ENCODE measurements around the gene CRTC3. TPM values are rescaled to one million over a fixed set of nuclear protein-coding genes. Genes with fewer than 3 reads are reported as not detected.

Gene CRTC3
- polyA plus RNA-seq, 4 donors, result 3.8 to 25.4 (median 8.5) TPM

- Histone ChIP-seq H3K4me1 (ENCODE audit: control insufficient read depth in 3 of 3, insufficient read depth in 2 of 3, low read depth in 1 of 3, low read length in 2 of 3) (peaks cover 0 to 7% (median 0%) of the 10 kb centered on the region in 3 donors), H3K27me3 (ENCODE audit: control insufficient read depth in 3 of 3, insufficient read depth in 3 of 3, low read length in 3 of 3) (no peaks in the 10 kb centered on the region), H3K4me3 (ENCODE audit: low read depth in 1 of 3, low read length in 3 of 3) (no peak overlapping the region), H3K36me3 (ENCODE audit: control insufficient read depth in 3 of 3, insufficient read depth in 2 of 3, low read depth in 1 of 3, low read length in 3 of 3) (peaks cover 0 to 2% (median 0%) of the 10 kb centered on the region in 3 donors), H3K27ac (ENCODE audit: low read depth in 1 of 3, low read length in 2 of 3) (no peak overlapping the region), H3K9me3 (ENCODE audit: control insufficient read depth in 2 of 2, insufficient read depth in 1 of 2, low read depth in 1 of 2, low read length in 1 of 2) (no peaks in the 10 kb centered on the region)
- FAIRE-seq (no peak), DNase-seq (no peak)
- 87 to 93% (median 88%) methylated on average over 3 of the region's 3 CpGs for WGBS, 3 donors
Measured at GRCh38 chr15:90572893-90573292, 43.2 kb downstream of the CRTC3 start.

GRCh38 chr15:90576711-90577389 is 47.1 kb downstream of the CRTC3 start:
- no peaks in the 10 kb centered on the region for H3K9me3 ChIP-seq (ENCODE audit: control insufficient read depth in 2 of 2, insufficient read depth in 1 of 2, low read depth in 1 of 2, low read length in 1 of 2)
- H3K4me1 ChIP-seq (ENCODE audit: control insufficient read depth in 3 of 3, insufficient read depth in 2 of 3, low read depth in 1 of 3, low read length in 2 of 3), result peaks cover 0 to 5% (median 0%) of the 10 kb centered on the region in 3 donors
- H3K27ac ChIP-seq (ENCODE audit: low read depth in 1 of 3, low read length in 2 of 3), result no peak overlapping the region
- H3K4me3 ChIP-seq (ENCODE audit: low read depth in 1 of 3, low read length in 3 of 3), result no peak overlapping the region
- H3K27me3 ChIP-seq (ENCODE audit: control insufficient read depth in 3 of 3, insufficient read depth in 3 of 3, low read length in 3 of 3), result no peaks in the 10 kb centered on the region
- WGBS, 3 donors, result 90 to 98% (median 95%) methylated on average over 7 of the region's 7 CpGs
- H3K36me3 ChIP-seq (ENCODE audit: control insufficient read depth in 3 of 3, insufficient read depth in 2 of 3, low read depth in 1 of 3, low read length in 3 of 3), result peaks cover 0 to 5% (median 0%) of the 10 kb centered on the region in 3 donors
- no peak for FAIRE-seq
- DNase-seq, result no peak

- Histone ChIP-seq H3K4me3 (ENCODE audit: low read depth in 1 of 3, low read length in 3 of 3) (no peak overlapping the region), H3K27me3 (ENCODE audit: control insufficient read depth in 3 of 3, insufficient read depth in 3 of 3, low read length in 3 of 3) (no peaks in the 10 kb centered on the region), H3K9me3 (ENCODE audit: control insufficient read depth in 2 of 2, insufficient read depth in 1 of 2, low read depth in 1 of 2, low read length in 1 of 2) (no peaks in the 10 kb centered on the region), H3K36me3 (ENCODE audit: control insufficient read depth in 3 of 3, insufficient read depth in 2 of 3, low read depth in 1 of 3, low read length in 3 of 3) (peaks cover 0 to 10% (median 0%) of the 10 kb centered on the region in 3 donors), H3K4me1 (ENCODE audit: control insufficient read depth in 3 of 3, insufficient read depth in 2 of 3, low read depth in 1 of 3, low read length in 2 of 3) (peaks cover 0 to 5% (median 0%) of the 10 kb centered on the region in 3 donors), H3K27ac (ENCODE audit: low read depth in 1 of 3, low read length in 2 of 3) (no peak overlapping the region)
- WGBS, 3 donors, result 85 to 99% (median 89%) methylated on average over 3 of the region's 3 CpGs
- FAIRE-seq (no peak), DNase-seq (no peak)
Measured at GRCh38 chr15:90579213-90579612, 49.5 kb downstream of the CRTC3 start.

GRCh38 chr15:90580099-90580498 is 50.4 kb downstream of the CRTC3 start:
- peaks cover 0 to 5% (median 0%) of the 10 kb centered on the region in 3 donors for H3K4me1 ChIP-seq (ENCODE audit: control insufficient read depth in 3 of 3, insufficient read depth in 2 of 3, low read depth in 1 of 3, low read length in 2 of 3)
- H3K27me3 ChIP-seq (ENCODE audit: control insufficient read depth in 3 of 3, insufficient read depth in 3 of 3, low read length in 3 of 3), result no peaks in the 10 kb centered on the region
- whole genome bisulfite sequencing, 3 donors, result 34 to 61% (median 48%) methylated on average over 5 of the region's 5 CpGs
- peak overlapping the region in 1 of 3 donors; percentile 42 for H3K27ac ChIP-seq (ENCODE audit: low read depth in 1 of 3, low read length in 2 of 3)
- no peak overlapping the region for H3K4me3 ChIP-seq (ENCODE audit: low read depth in 1 of 3, low read length in 3 of 3)
- H3K36me3 ChIP-seq (ENCODE audit: control insufficient read depth in 3 of 3, insufficient read depth in 2 of 3, low read depth in 1 of 3, low read length in 3 of 3), result peaks cover 0 to 10% (median 1%) of the 10 kb centered on the region in 3 donors
- peak; percentile 61 to 68 for DNase-seq
- no peaks in the 10 kb centered on the region for H3K9me3 ChIP-seq (ENCODE audit: control insufficient read depth in 2 of 2, insufficient read depth in 1 of 2, low read depth in 1 of 2, low read length in 1 of 2)
- FAIRE-seq, result no peak

- no peaks in the 10 kb centered on the region for H3K27me3 ChIP-seq (ENCODE audit: control insufficient read depth in 3 of 3, insufficient read depth in 3 of 3, low read length in 3 of 3)
- H3K27ac ChIP-seq (ENCODE audit: low read depth in 1 of 3, low read length in 2 of 3), result no peak overlapping the region
- H3K4me1 ChIP-seq (ENCODE audit: control insufficient read depth in 3 of 3, insufficient read depth in 2 of 3, low read depth in 1 of 3, low read length in 2 of 3), result peaks cover 0 to 5% (median 0%) of the 10 kb centered on the region in 3 donors
- H3K36me3 ChIP-seq (ENCODE audit: control insufficient read depth in 3 of 3, insufficient read depth in 2 of 3, low read depth in 1 of 3, low read length in 3 of 3), result peaks cover 0 to 10% (median 2%) of the 10 kb centered on the region in 3 donors
- no peak overlapping the region for H3K4me3 ChIP-seq (ENCODE audit: low read depth in 1 of 3, low read length in 3 of 3)
- DNase-seq (no peak), FAIRE-seq (no peak)
- no peaks in the 10 kb centered on the region for H3K9me3 ChIP-seq (ENCODE audit: control insufficient read depth in 2 of 2, insufficient read depth in 1 of 2, low read depth in 1 of 2, low read length in 1 of 2)
- WGBS, 3 donors, result 62 to 72% (median 66%) methylated on average over 7 of the region's 7 CpGs
Measured at GRCh38 chr15:90580541-90580940, 50.8 kb downstream of the CRTC3 start.

GRCh38 chr15:90580946-90581345 is 51.2 kb downstream of the CRTC3 start:
- Histone ChIP-seq H3K4me1 (ENCODE audit: control insufficient read depth in 3 of 3, insufficient read depth in 2 of 3, low read depth in 1 of 3, low read length in 2 of 3) (peaks cover 0 to 5% (median 0%) of the 10 kb centered on the region in 3 donors), H3K27me3 (ENCODE audit: control insufficient read depth in 3 of 3, insufficient read depth in 3 of 3, low read length in 3 of 3) (no peaks in the 10 kb centered on the region), H3K9me3 (ENCODE audit: control insufficient read depth in 2 of 2, insufficient read depth in 1 of 2, low read depth in 1 of 2, low read length in 1 of 2) (no peaks in the 10 kb centered on the region), H3K36me3 (ENCODE audit: control insufficient read depth in 3 of 3, insufficient read depth in 2 of 3, low read depth in 1 of 3, low read length in 3 of 3) (peaks cover 0 to 10% (median 2%) of the 10 kb centered on the region in 3 donors), H3K27ac (ENCODE audit: low read depth in 1 of 3, low read length in 2 of 3) (peak overlapping the region in 1 of 3 donors; percentile 46), H3K4me3 (ENCODE audit: low read depth in 1 of 3, low read length in 3 of 3) (no peak overlapping the region)
- FAIRE-seq (no peak), DNase-seq (no peak)
- WGBS, 3 donors, result 87 to 99% (median 92%) methylated on average over 3 of the region's 3 CpGs

- Histone ChIP-seq H3K9me3 (ENCODE audit: control insufficient read depth in 2 of 2, insufficient read depth in 1 of 2, low read depth in 1 of 2, low read length in 1 of 2) (no peaks in the 10 kb centered on the region), H3K4me3 (ENCODE audit: low read depth in 1 of 3, low read length in 3 of 3) (no peak overlapping the region), H3K4me1 (ENCODE audit: control insufficient read depth in 3 of 3, insufficient read depth in 2 of 3, low read depth in 1 of 3, low read length in 2 of 3) (peaks cover 0 to 5% (median 0%) of the 10 kb centered on the region in 3 donors), H3K27ac (ENCODE audit: low read depth in 1 of 3, low read length in 2 of 3) (peak overlapping the region in 1 of 3 donors; percentile 61), H3K27me3 (ENCODE audit: control insufficient read depth in 3 of 3, insufficient read depth in 3 of 3, low read length in 3 of 3) (no peaks in the 10 kb centered on the region), H3K36me3 (ENCODE audit: control insufficient read depth in 3 of 3, insufficient read depth in 2 of 3, low read depth in 1 of 3, low read length in 3 of 3) (peaks cover 0 to 10% (median 2%) of the 10 kb centered on the region in 3 donors)
- no peak for DNase-seq
- WGBS, 3 donors, result 75 to 88% (median 87%) methylated on average over 6 of the region's 6 CpGs
- no peak for FAIRE-seq
Measured at GRCh38 chr15:90581771-90582352, 52.1 kb downstream of the CRTC3 start.

- H3K4me3 ChIP-seq (ENCODE audit: low read depth in 1 of 3, low read length in 3 of 3), result no peak overlapping the region
- H3K9me3 ChIP-seq (ENCODE audit: control insufficient read depth in 2 of 2, insufficient read depth in 1 of 2, low read depth in 1 of 2, low read length in 1 of 2), result no peaks in the 10 kb centered on the region
- peaks cover 0 to 5% (median 0%) of the 10 kb centered on the region in 3 donors for H3K4me1 ChIP-seq (ENCODE audit: control insufficient read depth in 3 of 3, insufficient read depth in 2 of 3, low read depth in 1 of 3, low read length in 2 of 3)
- peaks cover 0 to 10% (median 2%) of the 10 kb centered on the region in 3 donors for H3K36me3 ChIP-seq (ENCODE audit: control insufficient read depth in 3 of 3, insufficient read depth in 2 of 3, low read depth in 1 of 3, low read length in 3 of 3)
- FAIRE-seq (no peak), DNase-seq (no peak)
- H3K27ac ChIP-seq (ENCODE audit: low read depth in 1 of 3, low read length in 2 of 3), result no peak overlapping the region
- H3K27me3 ChIP-seq (ENCODE audit: control insufficient read depth in 3 of 3, insufficient read depth in 3 of 3, low read length in 3 of 3), result no peaks in the 10 kb centered on the region
- 73 to 94% (median 85%) methylated on average over 2 of the region's 2 CpGs for WGBS, 3 donors
Measured at GRCh38 chr15:90582553-90582952, 52.8 kb downstream of the CRTC3 start.
